CD14-positive monocyte (primary cell): ENCODE results near the gene PDE1C. TPM values are rescaled to one million over a fixed set of nuclear protein-coding genes. Genes with fewer than 3 reads are reported as not detected.

Experiments
- DNase-seq, 3 donors: peaks; one replicate each; pipeline ENCODE4 v3.0.0-alpha.2; 2011 to 2022
- H2AFZ ChIP-seq: 2 replicates; pipeline ENCODE4 v1.6.0; 2012; ENCODE audit warnings: mild to moderate bottlenecking, low read depth, low read length, inconsistent platforms; ENCODE audit not compliant: insufficient read depth, poor library complexity, severe bottlenecking
- H3K27ac ChIP-seq, 2 donors: 1 replicate in 1 of 2; 2 replicates in 1 of 2; pipeline ENCODE4 v1.5.1; 2012 to 2013; ENCODE audit warnings: low read length in 2 of 2, control low read depth in 1 of 2, inconsistent platforms in 1 of 2, low read depth in 1 of 2, mild to moderate bottlenecking in 1 of 2
- H3K27me3 ChIP-seq, 2 donors: one replicate each; pipeline versions ENCODE4 v1.6.0 to v1.6.1; 2011 to 2013; ENCODE audit warnings: low read length in 2 of 2; ENCODE audit not compliant: control insufficient read depth in 2 of 2, insufficient read depth in 2 of 2
- H3K36me3 ChIP-seq, 2 donors: replicated peaks in 1 of 2; 1 replicate in 1 of 2; 2 replicates in 1 of 2; pipeline versions ENCODE4 v1.5.1 to v1.6.1; 2012 to 2013; ENCODE audit warnings: low read length in 2 of 2, control low read depth in 1 of 2, inconsistent platforms in 1 of 2, mild to moderate bottlenecking in 1 of 2; ENCODE audit not compliant: insufficient read depth in 2 of 2, control insufficient read depth in 1 of 2
- H3K4me1 ChIP-seq, 2 donors: 1 replicate in 1 of 2; 2 replicates in 1 of 2; pipeline versions ENCODE4 v1.5.1 to v1.6.1; 2012 to 2013; ENCODE audit warnings: low read length in 2 of 2, control low read depth in 1 of 2, inconsistent platforms in 1 of 2, mild to moderate bottlenecking in 1 of 2, moderate library complexity in 1 of 2; ENCODE audit not compliant: insufficient read depth in 2 of 2, control insufficient read depth in 1 of 2
- H3K4me2 ChIP-seq: replicated peaks from 2 replicates; pipeline ENCODE3; 2012; ENCODE audit warnings: low read length, moderate library complexity, mild to moderate bottlenecking; ENCODE audit not compliant: poor library complexity, severe bottlenecking; ENCODE audit errors: extremely low read depth
- H3K4me3 ChIP-seq, 3 experiments: fragments of 200-600 bp in 1 of 3; sonication (generic) in 1 of 3; replicated peaks in 1 of 3; 1 replicate in 2 of 3; 2 replicates in 1 of 3; pipeline ENCODE4 v1.5.1; 2011 to 2013; ENCODE audit warnings: low read length in 3 of 3, mild to moderate bottlenecking in 3 of 3, control low read depth in 2 of 3, low read depth in 2 of 3, inconsistent platforms in 1 of 3, moderate library complexity in 1 of 3
- H3K79me2 ChIP-seq: 2 replicates; pipeline ENCODE4 v1.6.0; 2012; ENCODE audit warnings: mild to moderate bottlenecking, control low read depth, inconsistent platforms, low read length, moderate library complexity; ENCODE audit not compliant: insufficient read depth
- H3K9ac ChIP-seq: 2 replicates; pipeline ENCODE4 v1.6.0; 2017; ENCODE audit warnings: low read length, mild to moderate bottlenecking; ENCODE audit not compliant: insufficient read depth, poor library complexity, severe bottlenecking
- H3K9me3 ChIP-seq, 2 donors: replicated peaks in 1 of 2; 1 replicate in 1 of 2; 2 replicates in 1 of 2; pipeline versions ENCODE4 v1.5.1 to v1.6.1; 2012 to 2013; ENCODE audit warnings: low read length in 2 of 2, control low read depth in 1 of 2; ENCODE audit not compliant: control insufficient read depth in 1 of 2, insufficient read depth in 1 of 2
- H4K20me1 ChIP-seq: 2 replicates; pipeline ENCODE4 v1.6.0; 2012; ENCODE audit warnings: mild to moderate bottlenecking, low read length, control low read depth, moderate library complexity; ENCODE audit not compliant: insufficient read depth
- H3K27ac Mint-ChIP-seq, 7 donors: one replicate each; pipeline ENCODE4 v1.8.0; 2020; ENCODE audit warnings: mild to moderate bottlenecking in 7 of 7, mixed read lengths in 7 of 7, moderate library complexity in 6 of 7, inconsistent platforms in 2 of 7
- H3K27me3 Mint-ChIP-seq, 3 donors: one replicate each; pipeline ENCODE4 v1.8.0; 2021 to 2022; ENCODE audit warnings: low read depth in 3 of 3, mild to moderate bottlenecking in 3 of 3, mixed read lengths in 3 of 3, moderate library complexity in 3 of 3, inconsistent platforms in 1 of 3
- H3K36me3 Mint-ChIP-seq, 2 donors: one replicate each; pipeline ENCODE4 v1.8.0; 2020; ENCODE audit warnings: mixed read lengths in 2 of 2, inconsistent platforms in 1 of 2, mild to moderate bottlenecking in 1 of 2
- H3K4me1 Mint-ChIP-seq: one replicate; pipeline ENCODE4 v1.8.0; 2020; ENCODE audit warnings: mild to moderate bottlenecking, mixed read lengths
- H3K4me3 Mint-ChIP-seq, 2 donors: one replicate each; pipeline ENCODE4 v1.8.0; 2020; ENCODE audit warnings: mild to moderate bottlenecking in 2 of 2, mixed read lengths in 2 of 2, moderate library complexity in 1 of 2
- H3K9me3 Mint-ChIP-seq, 7 donors: one replicate each; pipeline ENCODE4 v1.8.0; 2020 to 2022; ENCODE audit warnings: mixed read lengths in 7 of 7, mild to moderate bottlenecking in 6 of 7, moderate library complexity in 6 of 7, inconsistent platforms in 2 of 7
- CTCF ChIP-seq: fragments of 200-600 bp; IDR thresholded peaks from one replicate; pipeline ENCODE4 v1.8.0; 2022; ENCODE audit warnings: antibody characterized with exemption, mild to moderate bottlenecking
- WGBS: methylation state at CpG from one replicate; pipeline ENCODE4 v1.1.5; 2013; ENCODE audit warnings: missing lambda C conversion rate; ENCODE audit not compliant: insufficient coverage; 5-methylcytosine and 5-hydroxymethylcytosine counted together
- intact Hi-C, 2 donors: fragments of 100-400 bp; cut with micrococcal nuclease; formaldehyde crosslinking; loops; one replicate each; pipeline versions ENCODE4 v1.15.0 to v1.15.1; 2023
- polyA plus RNA-seq, 3 donors: library from polyadenylated mRNA; depleted of rRNA in 1 of 3; unstranded in 2 of 3; stranded (reverse) in 1 of 3; fragments of 300-500 nt in 2 of 3; fragments of >200 nt in 1 of 3; fragmentation: Illumina TruSeq in 2 of 3; gene quantifications; 1 replicate in 2 of 3; 2 replicates in 1 of 3; pipeline ENCODE4 v1.2.3, GENCODE V29; 2012 to 2021

Gene PDE1C
- polyA plus RNA-seq, 3 donors = not detected

GRCh38 chr7:31934551-31934950, 135.7 kb downstream of the PDE1C start:
- Histone ChIP-seq H3K4me2 (no peak overlapping the region), H3K36me3 (no peaks in the 10 kb centered on the region), H3K79me2 (no peaks in the 10 kb centered on the region), H4K20me1 (no peaks in the 10 kb centered on the region), H3K9me3 (no peaks in the 10 kb centered on the region), H3K4me3 (no peak overlapping the region), H2AFZ (no peak overlapping the region), H3K27me3 (no peaks in the 10 kb centered on the region), H3K9ac (no peak overlapping the region), H3K27ac (no peak overlapping the region), H3K4me1 (no peaks in the 10 kb centered on the region)
- H3K36me3 Mint-ChIP-seq = no peaks in the 10 kb centered on the region
- no CpG with 5 or more reads among the region's 4 CpGs for WGBS
- no peaks in the 10 kb centered on the region for H3K4me1 Mint-ChIP-seq
- no peak overlapping the region for H3K4me3 Mint-ChIP-seq
- DNase-seq = no peak
- TF ChIP-seq CTCF = no peak
- no peak overlapping the region for H3K27ac Mint-ChIP-seq
- intact Hi-C loops = no loop called here
- H3K27me3 Mint-ChIP-seq = peaks cover 2 to 3% (median 2%) of the 10 kb centered on the region in 3 donors
- H3K9me3 Mint-ChIP-seq = peaks cover 0 to 8% (median 3%) of the 10 kb centered on the region in 7 donors

GRCh38 chr7:31933481-31933880, 136.7 kb downstream of the PDE1C start:
- Histone ChIP-seq H2AFZ (no peak overlapping the region), H3K36me3 (no peaks in the 10 kb centered on the region), H3K4me2 (no peak overlapping the region), H3K4me1 (no peaks in the 10 kb centered on the region), H3K4me3 (no peak overlapping the region), H3K9ac (no peak overlapping the region), H3K27me3 (no peaks in the 10 kb centered on the region), H3K9me3 (no peaks in the 10 kb centered on the region), H3K27ac (no peak overlapping the region), H3K79me2 (no peaks in the 10 kb centered on the region), H4K20me1 (no peaks in the 10 kb centered on the region)
- DNase-seq = no peak
- intact Hi-C loops = no loop called here
- Mint-ChIP-seq H3K4me3 (no peak overlapping the region), H3K27ac (no peak overlapping the region), H3K9me3 (peaks cover 0 to 10% (median 6%) of the 10 kb centered on the region in 7 donors), H3K36me3 (no peaks in the 10 kb centered on the region), H3K4me1 (no peaks in the 10 kb centered on the region), H3K27me3 (peaks cover 0 to 3% (median 2%) of the 10 kb centered on the region in 3 donors)
- TF ChIP-seq CTCF = no peak
- no CpG with 5 or more reads among the region's 1 CpG for WGBS
